ENCODE data around the gene ATF7.

The ATF7 gene

GRCh38 chr12:53588123-53588522 is 38.1 kb downstream of the ATF7 start:
- H3K4me3 ChIP-seq (replicated peaks; ENCODE audit: low read depth, low read length), result no peak overlapping the region
- no peak for DNase-seq (ENCODE audit: extremely low read depth, low read depth)
- no peak for TF ChIP-seq CTCF (IDR thresholded peaks at IDR 0.05; ENCODE audit: low read depth, low read length, missing control alignments)

GRCh38 chr12:53586745-53587144 is 39.4 kb downstream of the ATF7 start:
- no peak for DNase-seq (ENCODE audit: extremely low read depth, low read depth)
- no peak for TF ChIP-seq CTCF (IDR thresholded peaks at IDR 0.05; ENCODE audit: low read depth, low read length, missing control alignments)
- no peak overlapping the region for H3K4me3 ChIP-seq (replicated peaks; ENCODE audit: low read depth, low read length)

GRCh38 chr12:53585448-53586125 is 40.6 kb downstream of the ATF7 start:
- no peak for DNase-seq (ENCODE audit: extremely low read depth, low read depth)
- H3K4me3 ChIP-seq (replicated peaks; ENCODE audit: low read depth, low read length), result no peak overlapping the region
- no peak for TF ChIP-seq CTCF (IDR thresholded peaks at IDR 0.05; ENCODE audit: low read depth, low read length, missing control alignments)

- TF ChIP-seq CTCF (IDR thresholded peaks at IDR 0.05; ENCODE audit: low read depth, low read length, missing control alignments), result no peak
- no peak overlapping the region for H3K4me3 ChIP-seq (replicated peaks; ENCODE audit: low read depth, low read length)
- no peak for DNase-seq (ENCODE audit: extremely low read depth, low read depth)
Observed at GRCh38 chr12:53579545-53579955, 46.6 kb downstream of the ATF7 start.

GRCh38 chr12:53578783-53579182 is 47.4 kb downstream of the ATF7 start:
- DNase-seq (ENCODE audit: extremely low read depth, low read depth), result no peak
- no peak for TF ChIP-seq CTCF (IDR thresholded peaks at IDR 0.05; ENCODE audit: low read depth, low read length, missing control alignments)
- H3K4me3 ChIP-seq (replicated peaks; ENCODE audit: low read depth, low read length), result no peak overlapping the region

GRCh38 chr12:53577941-53578352 is 48.2 kb downstream of the ATF7 start:
- no peak for TF ChIP-seq CTCF (IDR thresholded peaks at IDR 0.05; ENCODE audit: low read depth, low read length, missing control alignments)
- no peak overlapping the region for H3K4me3 ChIP-seq (replicated peaks; ENCODE audit: low read depth, low read length)
- DNase-seq (ENCODE audit: extremely low read depth, low read depth), result no peak

Measured in HFF-Myc (cell line).